HepG2 (cell line): ENCODE data around the gene ACTN1. TPM values are rescaled to one million over a fixed set of nuclear protein-coding genes. Genes with fewer than 3 reads are reported as not detected.

Source experiments
- ADNP ChIP-seq: sonication (generic); formaldehyde crosslinking; IDR thresholded peaks from 2 replicates; pipeline ENCODE4 v1.4.0; 2020; ENCODE audit warnings: missing genetic modification reagents
- CTCF ChIP-seq: sonication (generic); formaldehyde crosslinking; IDR thresholded peaks from 2 replicates; pipeline ENCODE4 v1.5.0; 2020; ENCODE audit warnings: mild to moderate bottlenecking, missing genetic modification reagents, moderate library complexity
- DMTF1 ChIP-seq: sonication (generic); formaldehyde crosslinking; IDR thresholded peaks from 2 replicates; pipeline ENCODE4 v1.4.0; 2020; ENCODE audit warnings: mild to moderate bottlenecking, missing genetic modification reagents
- ERF ChIP-seq: IDR thresholded peaks from 2 replicates; pipeline ENCODE4 v1.6.1; 2018; ENCODE audit warnings: missing biosample characterization, missing genetic modification reagents
- HMGA1 ChIP-seq: sonication (generic); formaldehyde crosslinking; conservative IDR thresholded peaks from 2 replicates; pipeline ENCODE4 v1.4.0; 2020; ENCODE audit warnings: missing genetic modification reagents
- MXD1 ChIP-seq: sonication (generic); formaldehyde crosslinking; IDR thresholded peaks from 2 replicates; pipeline ENCODE4 v1.4.0; 2020; ENCODE audit warnings: mild to moderate bottlenecking, missing genetic modification reagents
- RERE ChIP-seq: IDR thresholded peaks from 2 replicates; pipeline ENCODE4 v1.6.1; 2016; ENCODE audit warnings: low read depth, missing genetic modification reagents, missing compliant biosample characterization
- ZFX ChIP-seq: sonication (generic); formaldehyde crosslinking; IDR thresholded peaks from 2 replicates; pipeline ENCODE4 v1.4.0; 2020; ENCODE audit warnings: mild to moderate bottlenecking, low read depth, missing genetic modification reagents, moderate library complexity
- ZFY ChIP-seq: sonication (generic); formaldehyde crosslinking; IDR thresholded peaks from 2 replicates; pipeline ENCODE4 v1.4.0; 2020; ENCODE audit warnings: missing genetic modification reagents
- ZNF496 ChIP-seq: sonication (generic); formaldehyde crosslinking; IDR thresholded peaks from 2 replicates; pipeline ENCODE4 v1.8.1; 2023; ENCODE audit warnings: mild to moderate bottlenecking, moderate library complexity, missing genetic modification reagents; ENCODE audit not compliant: insufficient replicate concordance
- ZNF644 ChIP-seq: IDR thresholded peaks from 2 replicates; pipeline ENCODE4 v1.6.1; 2016; ENCODE audit warnings: low read depth
- ZNF687 ChIP-seq: sonication (generic); formaldehyde crosslinking; IDR thresholded peaks from 2 replicates; pipeline ENCODE4 v1.5.1; 2020; ENCODE audit warnings: mild to moderate bottlenecking, missing genetic modification reagents, moderate library complexity
- ZNF768 ChIP-seq: sonication (generic); formaldehyde crosslinking; IDR thresholded peaks from 2 replicates; pipeline ENCODE4 v1.4.0; 2020; ENCODE audit warnings: missing genetic modification reagents
- polyA plus RNA-seq, 8 experiments: library from polyadenylated mRNA; depleted of rRNA in 3 of 8; stranded (reverse) in 7 of 8; unstranded in 1 of 8; fragments of >200 nt; fragmentation: Illumina TruSeq in 4 of 8; extraction: Trizol in 4 of 8; gene quantifications; 2 replicates each; pipeline versions ENCODE4 v1.2.1 to v1.2.3, GENCODE V29; 2011 to 2016; ENCODE audit warnings: low read depth in 4 of 8, missing spikeins in 1 of 8, mixed read lengths in 1 of 8; ENCODE audit not compliant: insufficient read depth in 1 of 8
- total RNA-seq, 5 experiments: library from RNA; depleted of rRNA; stranded (reverse); fragments of >200 nt; fragmentation: Illumina TruSeq; extraction: Trizol; gene quantifications; 2 replicates each; pipeline ENCODE4 v1.2.3, GENCODE V29; 2016; ENCODE audit warnings: low read depth in 1 of 5

The ACTN1 gene
- total and polyA plus RNA-seq, 2 of the 13 experiments (the other 11 are each of a cell fraction or from before 2014, with no cell fraction given) = 58.6 to 162 TPM

GRCh38 chr14:68945585-68946488 is 33.3 kb downstream of the ACTN1 start (continued):
- peak; percentile 59 for TF ChIP-seq ZNF687 (CRISPR knock-in tag)
- TF ChIP-seq ZFY = 0 out of 2 replicates have a peak, but pooled peaks have one; percentile 17
- TF ChIP-seq ZNF768 (CRISPR knock-in tag) = 0 out of 2 replicates have a peak, but pooled peaks have one; percentile 22
- TF ChIP-seq ZFX (CRISPR knock-in tag) = peak; percentile 35; the same call in 1 of the 2 replicates
- TF ChIP-seq ADNP = peak; percentile 49; the same call in 1 of the 2 replicates
- 0 out of 2 replicates have a peak, but pooled peaks have one; percentile 39 for TF ChIP-seq ZNF644 (CRISPR knock-in tag)
- no peak for TF ChIP-seq RERE (CRISPR knock-in tag)
- TF ChIP-seq HMGA1 (CRISPR knock-in tag) = no peak
- no peak for TF ChIP-seq ZNF496 (CRISPR knock-in tag)
- no peak for TF ChIP-seq ERF
- TF ChIP-seq CTCF (CRISPR knock-in tag) = no peak; the same call in 1 of the 2 replicates
- no peak for TF ChIP-seq DMTF1 (CRISPR knock-in tag)
- TF ChIP-seq MXD1 (CRISPR knock-in tag) = no peak
